Mucosa of rectum (tissue), 2 donors: ENCODE data around the gene NR3C2.
"Not testable (repeated sequence)": the region's sequence is repeated elsewhere in the genome, so short reads cannot be mapped to it uniquely, and the experiment has no call there.

Experiments used
- H3K27ac ChIP-seq, 2 donors: one replicate each; pipeline ENCODE4 v1.7.0; 2013; ENCODE audit warnings: inconsistent platforms in 2 of 2, low read depth in 2 of 2, low read length in 2 of 2
- H3K27me3 ChIP-seq, 2 donors: one replicate each; pipeline ENCODE4 v1.7.0; 2013; ENCODE audit warnings: low read length in 2 of 2; ENCODE audit not compliant: control insufficient read depth in 2 of 2, insufficient read depth in 2 of 2
- H3K36me3 ChIP-seq, 2 donors: one replicate each; pipeline ENCODE4 v1.7.0; 2013; ENCODE audit warnings: low read length in 2 of 2; ENCODE audit not compliant: control insufficient read depth in 2 of 2, insufficient read depth in 2 of 2
- H3K4me1 ChIP-seq, 2 donors: one replicate each; pipeline ENCODE4 v1.7.0; 2013; ENCODE audit warnings: low read length in 2 of 2, mild to moderate bottlenecking in 1 of 2; ENCODE audit not compliant: control insufficient read depth in 2 of 2, insufficient read depth in 2 of 2
- H3K4me3 ChIP-seq, 2 donors: one replicate each; pipeline ENCODE4 v1.7.0; 2013; ENCODE audit warnings: low read length in 2 of 2
- H3K9ac ChIP-seq, 2 donors: one replicate each; pipeline ENCODE4 v1.7.0; 2013; ENCODE audit warnings: low read length in 2 of 2, low read depth in 1 of 2, mild to moderate bottlenecking in 1 of 2
- H3K9me3 ChIP-seq, 2 donors: one replicate each; pipeline ENCODE4 v1.7.0; 2013; ENCODE audit warnings: low read length in 2 of 2; ENCODE audit not compliant: control insufficient read depth in 2 of 2
- donor health status: healthy.
- donor health status: Normal muscosa, but diverticular disease.

NR3C2 gene

GRCh38 chr4:148095346-148095923 lies 346.8 kb downstream of the NR3C2 start:
- Histone ChIP-seq H3K27me3 (no peaks in the 10 kb centered on the region), H3K9ac (no peak overlapping the region), H3K36me3 (peaks cover 23 to 31% of the 10 kb centered on the region in 2 donors), H3K4me1 (no peaks in the 10 kb centered on the region), H3K4me3 (no peak overlapping the region), H3K9me3 (no peaks in the 10 kb centered on the region), H3K27ac (no peak overlapping the region)

- Histone ChIP-seq H3K27ac (no peak overlapping the region), H3K27me3 (no peaks in the 10 kb centered on the region), H3K9ac (no peak overlapping the region), H3K4me1 (no peaks in the 10 kb centered on the region), H3K36me3 (peaks cover 20 to 34% of the 10 kb centered on the region in 2 donors), H3K4me3 (no peak overlapping the region), H3K9me3 (no peaks in the 10 kb centered on the region)
Observed at GRCh38 chr4:148094149-148094548, 348.1 kb downstream of the NR3C2 start.

GRCh38 chr4:148093065-148093464 lies 349.1 kb downstream of the NR3C2 start:
- Histone ChIP-seq H3K36me3 (peaks cover 18 to 30% of the 10 kb centered on the region in 2 donors), H3K27me3 (no peaks in the 10 kb centered on the region), H3K9ac (no peak overlapping the region), H3K27ac (no peak overlapping the region), H3K4me1 (no peaks in the 10 kb centered on the region), H3K4me3 (no peak overlapping the region), H3K9me3 (no peaks in the 10 kb centered on the region)

- Histone ChIP-seq H3K9me3 (no peaks in the 10 kb centered on the region), H3K36me3 (peaks cover 18 to 26% of the 10 kb centered on the region in 2 donors), H3K4me1 (no peaks in the 10 kb centered on the region), H3K27me3 (no peaks in the 10 kb centered on the region), H3K9ac (no peak overlapping the region), H3K4me3 (no peak overlapping the region), H3K27ac (no peak overlapping the region)
Observed at GRCh38 chr4:148092316-148093014, 349.7 kb downstream of the NR3C2 start.

GRCh38 chr4:148091896-148092295 lies 350.3 kb downstream of the NR3C2 start:
- Histone ChIP-seq H3K9ac (no peak overlapping the region), H3K9me3 (no peaks in the 10 kb centered on the region), H3K27ac (no peak overlapping the region), H3K36me3 (peaks cover 18 to 22% of the 10 kb centered on the region in 2 donors), H3K4me1 (no peaks in the 10 kb centered on the region), H3K27me3 (no peaks in the 10 kb centered on the region), H3K4me3 (no peak overlapping the region)

- Histone ChIP-seq H3K9me3 (no peaks in the 10 kb centered on the region), H3K36me3 (peaks cover 18 to 19% of the 10 kb centered on the region in 2 donors), H3K27ac (no peak overlapping the region), H3K27me3 (no peaks in the 10 kb centered on the region), H3K9ac (no peak overlapping the region), H3K4me1 (no peaks in the 10 kb centered on the region), H3K4me3 (no peak overlapping the region)
Observed at GRCh38 chr4:148090503-148091476, 351.4 kb downstream of the NR3C2 start.

- no peaks in the 10 kb centered on the region for H3K4me1 ChIP-seq
- H3K27ac ChIP-seq, result no peak overlapping the region
- H3K9ac ChIP-seq, result no peak overlapping the region
- H3K4me3 ChIP-seq, result no peak overlapping the region
- H3K36me3 ChIP-seq, result peaks cover 13 to 14% of the 10 kb centered on the region in 2 donors
- no peaks in the 10 kb centered on the region for H3K27me3 ChIP-seq
- no peaks in the 10 kb centered on the region for H3K9me3 ChIP-seq
Observed at GRCh38 chr4:148090029-148090428, 352.2 kb downstream of the NR3C2 start.

GRCh38 chr4:148089624-148090023 lies 352.6 kb downstream of the NR3C2 start:
- Histone ChIP-seq H3K36me3 (peaks cover 11 to 14% of the 10 kb centered on the region in 2 donors), H3K9ac (no peak overlapping the region), H3K4me3 (no peak overlapping the region), H3K27me3 (no peaks in the 10 kb centered on the region), H3K9me3 (no peaks in the 10 kb centered on the region), H3K4me1 (no peaks in the 10 kb centered on the region), H3K27ac (no peak overlapping the region)

- H3K9ac ChIP-seq, H3K27ac ChIP-seq, H3K4me1 ChIP-seq, H3K9me3 ChIP-seq, H3K27me3 ChIP-seq, H3K4me3 ChIP-seq: not testable (repeated sequence)
- H3K36me3 ChIP-seq, result peaks cover 22 to 27% of the 10 kb centered on the region in 2 donors
Observed at GRCh38 chr4:148083073-148083472, 359.1 kb downstream of the NR3C2 start.

GRCh38 chr4:148081745-148082144 lies 360.5 kb downstream of the NR3C2 start:
- Histone ChIP-seq H3K27me3 (no peaks in the 10 kb centered on the region), H3K27ac (no peak overlapping the region), H3K36me3 (peaks cover 32 to 39% of the 10 kb centered on the region in 2 donors)

More at GRCh38 chr4:148081745-148082144, 360.5 kb downstream of the NR3C2 start:
- no peak overlapping the region for H3K4me3 ChIP-seq
- H3K4me1 ChIP-seq, result no peaks in the 10 kb centered on the region
- no peaks in the 10 kb centered on the region for H3K9me3 ChIP-seq
- H3K9ac ChIP-seq, result no peak overlapping the region
